IMR-90 (cell line): ENCODE data around the gene PRELID2. TPM values are rescaled to one million over a fixed set of nuclear protein-coding genes. Genes with fewer than 3 reads are reported as not detected.

Experiments
- ATAC-seq: fragments of 200-7000 bp; cut with Tn5 transposase; 2 replicates; pipeline ENCODE4 v1.9.1; 2020; ENCODE audit warnings: low read depth, mild to moderate bottlenecking, moderate library complexity
- BruUV-seq: library from RNA; stranded (reverse); fragments of 400-500 nt; replicated peaks from 2 replicates; lab custom pipeline; 2021; lab: Mats Ljungman, UMichigan
- CTCF ChIA-PET: fragments of 300-600 bp; formaldehyde crosslinking; extraction: SDS; loops from one replicate; lab custom pipeline; 2021; ENCODE audit warnings: antibody characterized with exemption; lab: Yijun Ruan, JAX
- POLR2A ChIA-PET: fragments of 300-600 bp; sonication (Branson Sonifier 250); formaldehyde crosslinking; loops from one replicate; lab custom pipeline; 2022; ENCODE audit warnings: antibody characterized with exemption; ENCODE audit not compliant: unreplicated experiment; lab: Charles Lee
- DNase-seq: peaks from one replicate; pipeline ENCODE4 v3.0.0; 2013
- H2AFZ ChIP-seq: replicated peaks from 2 replicates; pipeline ENCODE3; 2013; ENCODE audit warnings: low read length, mild to moderate bottlenecking; ENCODE audit not compliant: poor library complexity
- H2AK5ac ChIP-seq: 2 replicates; pipeline ENCODE4 v1.6.1; 2013; ENCODE audit warnings: low read depth, low read length, inconsistent platforms
- H2AK9ac ChIP-seq: replicated peaks from 2 replicates; pipeline ENCODE3; 2013; ENCODE audit warnings: mild to moderate bottlenecking, low read depth, low read length, moderate library complexity; ENCODE audit not compliant: poor library complexity
- H2BK120ac ChIP-seq: 2 replicates; pipeline ENCODE4 v1.6.1; 2013; ENCODE audit warnings: low read depth, low read length, inconsistent platforms
- H2BK15ac ChIP-seq: 3 replicates; pipeline ENCODE4 v1.6.1; 2013; ENCODE audit warnings: low read depth, low read length, inconsistent platforms
- H2BK20ac ChIP-seq: 2 replicates; pipeline ENCODE4 v1.6.1; 2013; ENCODE audit warnings: low read depth, mild to moderate bottlenecking, inconsistent platforms, low read length, moderate library complexity
- H2BK5ac ChIP-seq: 2 replicates; pipeline ENCODE4 v1.6.1; 2013; ENCODE audit warnings: mild to moderate bottlenecking, low read depth, low read length, inconsistent platforms; ENCODE audit not compliant: poor library complexity, severe bottlenecking
- H3K14ac ChIP-seq: replicated peaks from 2 replicates; pipeline ENCODE4 v1.6.1; 2013; ENCODE audit warnings: low read depth, low read length, inconsistent platforms
- H3K18ac ChIP-seq: 2 replicates; pipeline ENCODE4 v1.6.1; 2013; ENCODE audit warnings: low read depth, low read length, control low read depth
- H3K23ac ChIP-seq: 2 replicates; pipeline ENCODE4 v1.6.1; 2013; ENCODE audit warnings: low read depth, low read length, inconsistent platforms
- H3K27ac ChIP-seq: 2 replicates; pipeline ENCODE4 v1.5.1; 2013; ENCODE audit warnings: mild to moderate bottlenecking, control low read depth, low read length; ENCODE audit not compliant: insufficient read depth
- H3K27me3 ChIP-seq: 2 replicates; pipeline ENCODE4 v1.6.1; 2013; ENCODE audit warnings: low read length; ENCODE audit not compliant: control insufficient read depth, insufficient read depth
- H3K36me3 ChIP-seq: 2 replicates; pipeline ENCODE4 v1.6.1; 2013; ENCODE audit warnings: low read length, mixed read lengths; ENCODE audit not compliant: control insufficient read depth, insufficient read depth
- H3K4ac ChIP-seq: 2 replicates; pipeline ENCODE4 v1.6.1; 2013; ENCODE audit warnings: low read depth, low read length, inconsistent platforms
- H3K4me1 ChIP-seq: 2 replicates; pipeline ENCODE4 v1.6.1; 2013; ENCODE audit warnings: low read length, mixed read lengths; ENCODE audit not compliant: control insufficient read depth, insufficient read depth
- H3K4me2 ChIP-seq: 2 replicates; pipeline ENCODE4 v1.6.1; 2013; ENCODE audit warnings: low read depth, mild to moderate bottlenecking, control low read depth, low read length, moderate library complexity
- H3K4me3 ChIP-seq: 2 replicates; pipeline ENCODE4 v1.5.1; 2013; ENCODE audit warnings: low read depth, mild to moderate bottlenecking, control low read depth, low read length, moderate library complexity; ENCODE audit not compliant: insufficient read depth
- H3K56ac ChIP-seq: 2 replicates; pipeline ENCODE4 v1.6.1; 2013; ENCODE audit warnings: low read length, inconsistent platforms; ENCODE audit not compliant: insufficient read depth; ENCODE audit errors: extremely low read depth
- H3K79me1 ChIP-seq, 2 experiments: 2 replicates each; pipeline ENCODE4 v1.6.1; 2013; ENCODE audit warnings: low read length in 2 of 2, inconsistent platforms in 1 of 2, low read depth in 1 of 2
- H3K9ac ChIP-seq: 2 replicates; pipeline ENCODE4 v1.6.1; 2013; ENCODE audit warnings: low read depth, low read length, control low read depth
- H3K9me1 ChIP-seq: 2 replicates; pipeline ENCODE4 v1.6.1; 2013; ENCODE audit warnings: low read length, inconsistent platforms; ENCODE audit not compliant: insufficient read depth
- H3K9me3 ChIP-seq: 2 replicates; pipeline ENCODE4 v1.6.1; 2013; ENCODE audit warnings: low read length; ENCODE audit not compliant: control insufficient read depth, insufficient read depth
- H4K20me1 ChIP-seq: 2 replicates; pipeline ENCODE4 v1.6.1; 2013; ENCODE audit warnings: low read length, inconsistent platforms; ENCODE audit not compliant: insufficient read depth
- H4K5ac ChIP-seq: 2 replicates; pipeline ENCODE4 v1.6.1; 2013; ENCODE audit warnings: mild to moderate bottlenecking, low read depth, low read length, control low read depth
- H4K8ac ChIP-seq, 2 experiments: 2 replicates each; pipeline ENCODE4 v1.6.1; 2013; ENCODE audit warnings: low read depth in 2 of 2, low read length in 2 of 2, control low read depth in 1 of 2, inconsistent platforms in 1 of 2
- H4K91ac ChIP-seq: 2 replicates; pipeline ENCODE4 v1.6.1; 2013; ENCODE audit warnings: low read depth, low read length, inconsistent platforms; ENCODE audit not compliant: insufficient read depth
- POLR2A ChIP-seq: IDR thresholded peaks from 2 replicates; pipeline ENCODE4 v1.6.1; 2012; ENCODE audit warnings: mild to moderate bottlenecking, low read depth, low read length
- USF2 ChIP-seq: fragments of 150-350 bp; IDR thresholded peaks from 2 replicates; pipeline ENCODE4 v1.6.1; 2017; ENCODE audit warnings: mild to moderate bottlenecking, antibody characterized with exemption, low read length, low read depth
- WGBS, 2 experiments: methylation state at CpG; one replicate each; pipeline versions ENCODE4 v1.1.5 to v1.1.7; 2013; ENCODE audit warnings: missing lambda C conversion rate in 2 of 2; ENCODE audit not compliant: insufficient read length in 1 of 2; ENCODE audit errors: extremely low coverage in 2 of 2; 5-methylcytosine and 5-hydroxymethylcytosine counted together
- dilution Hi-C: fragments of 300-500 bp; cut with HindIII; formaldehyde crosslinking; loops from one replicate; pipeline ENCODE4 v1.14.3; 2018; ENCODE audit warnings: low sequenced_read_pairs; ENCODE audit not compliant: unreplicated experiment
- in situ Hi-C: fragments of 300-500 bp; cut with MboI; formaldehyde crosslinking; loops from 3 replicates; pipeline ENCODE4 v1.14.3; 2019; ENCODE audit warnings: low sequenced_read_pairs, inconsistent platforms, mixed read lengths
- intact Hi-C: fragments of 100-400 bp; cut with micrococcal nuclease; formaldehyde crosslinking; loops from 2 replicates; pipeline ENCODE4 v1.10.0; 2022
- polyA plus RNA-seq, 3 experiments: library from polyadenylated mRNA; depleted of rRNA; stranded (reverse); fragments of >200 nt; gene quantifications; 2 replicates each; pipeline ENCODE4 v1.2.3, GENCODE V29; 2012; ENCODE audit warnings: low replicate concordance in 1 of 3
- total RNA-seq: library from RNA; depleted of rRNA; stranded (reverse); fragments of >200 nt; gene quantifications from 2 replicates; pipeline ENCODE4 v1.2.3, GENCODE V29; 2012

Gene PRELID2
- total and polyA plus RNA-seq, 2 of the 4 experiments (the other 2 are of a cell fraction): 4.9 to 8.6 TPM

- H3K27me3 ChIP-seq: no peaks in the 10 kb centered on the region
These were observed 47.1 kb downstream of the PRELID2 start for GRCh38 chr5:145787996-145788395.

More at GRCh38 chr5:145787996-145788395, 47.1 kb downstream of the PRELID2 start:
- Histone ChIP-seq H3K4me2 (no peak overlapping the region), H3K4me1 (no peaks in the 10 kb centered on the region), H4K8ac (no peak overlapping the region), H2AK5ac (no peak overlapping the region), H3K27ac (no peak overlapping the region), H2AFZ (no peak overlapping the region), H3K79me1 (no peaks in the 10 kb centered on the region), H2BK5ac (no peak overlapping the region), H3K9me1 (no peaks in the 10 kb centered on the region), H2BK15ac (no peak overlapping the region), H4K20me1 (no peaks in the 10 kb centered on the region), H3K9me3 (no peaks in the 10 kb centered on the region), H4K5ac (no peak overlapping the region), H3K56ac (no peak overlapping the region), H3K23ac (no peak overlapping the region), H2BK120ac (no peak overlapping the region), H4K91ac (no peak overlapping the region), H3K4ac (no peak overlapping the region), H3K36me3 (no peaks in the 10 kb centered on the region), H2BK20ac (no peak overlapping the region), H3K14ac (no peak overlapping the region), H3K18ac (no peak overlapping the region), H3K4me3 (no peak overlapping the region), H2AK9ac (no peak overlapping the region), H3K9ac (no peak overlapping the region)
- intact Hi-C loops (no loop called here), dilution Hi-C loops (no loop called here), in situ Hi-C loops (no loop called here)
- TF ChIP-seq USF2: no peak
- TF ChIP-seq POLR2A: no peak
- ChIA-PET POLR2A (no interaction called here), CTCF (interaction anchor here (0.6 kb wide), 1 partner anchor 267 kb away, joined by 3 read pairs; no protein-coding TSS in a partner anchor)
- BruUV-seq: no TSS peak
- no CpG with 5 or more reads among the region's 1 CpG for WGBS, 2 experiments
- DNase-seq: no peak
- ATAC-seq: no peak
